Effector memory CD4-positive, alpha-beta T cell (primary cell): ENCODE measurements around the gene CSTB.

Source experiments
- DNase-seq, 3 donors: peaks; one replicate each; pipeline ENCODE4 v3.0.0-alpha.2; 2020
- H3K27ac ChIP-seq: 2 replicates; pipeline ENCODE4 v1.7.0; 2013; ENCODE audit warnings: mild to moderate bottlenecking, low read length, moderate library complexity; ENCODE audit not compliant: insufficient read depth, poor library complexity, severe bottlenecking
- H3K27me3 ChIP-seq: replicated peaks from 2 replicates; pipeline ENCODE4 v1.7.0; 2013; ENCODE audit warnings: mild to moderate bottlenecking, low read length; ENCODE audit not compliant: insufficient read depth, control insufficient read depth, poor library complexity, severe bottlenecking
- H3K36me3 ChIP-seq: 2 replicates; pipeline ENCODE4 v1.7.0; 2013; ENCODE audit warnings: mild to moderate bottlenecking, low read length, moderate library complexity; ENCODE audit not compliant: control insufficient read depth, insufficient read depth
- H3K4me1 ChIP-seq: 2 replicates; pipeline ENCODE4 v1.7.0; 2013; ENCODE audit warnings: low read length, mild to moderate bottlenecking; ENCODE audit not compliant: control insufficient read depth, insufficient read depth, poor library complexity, severe bottlenecking
- H3K4me3 ChIP-seq: 2 replicates; pipeline ENCODE4 v1.7.0; 2013; ENCODE audit warnings: low read length, low read depth, mild to moderate bottlenecking; ENCODE audit not compliant: insufficient read depth, poor library complexity, severe bottlenecking
- H3K9me3 ChIP-seq: 2 replicates; pipeline ENCODE4 v1.7.0; 2013; ENCODE audit warnings: mild to moderate bottlenecking, low read length, moderate library complexity; ENCODE audit not compliant: control insufficient read depth

CSTB gene

DNA sequence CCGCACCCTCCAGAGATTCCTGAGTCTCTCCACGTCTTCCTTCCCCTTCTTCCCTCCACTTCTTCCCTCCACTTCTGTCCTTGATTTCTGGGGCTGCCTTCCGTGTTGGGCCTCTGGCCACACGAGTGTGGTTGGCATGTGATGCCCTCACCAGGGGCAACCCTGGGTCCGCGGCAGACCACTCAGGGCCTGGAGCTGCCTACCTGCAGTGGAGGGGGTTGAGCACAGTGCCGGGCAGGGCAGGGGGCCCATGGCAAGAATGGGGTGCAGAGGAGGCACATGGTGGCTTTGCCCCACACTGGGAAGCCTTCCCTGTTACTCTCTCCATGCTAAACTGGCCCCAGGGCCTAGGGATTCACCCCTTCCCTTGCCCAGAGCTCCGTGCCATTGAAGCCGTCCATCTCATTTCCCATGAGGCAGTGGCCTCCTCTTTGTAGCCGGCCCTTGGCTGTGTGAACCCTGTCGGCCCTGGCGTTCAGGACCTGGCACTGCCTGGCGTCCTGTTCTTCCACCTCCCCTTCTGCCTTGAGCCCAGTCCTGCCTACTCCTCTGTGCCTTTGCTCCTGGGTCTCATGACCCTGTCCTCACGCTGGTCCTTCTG, 26.7 kb upstream of the CSTB start:
- Histone ChIP-seq H3K9me3 (no peaks in the 10 kb centered on the region), H3K36me3 (peaks cover 64% of the 10 kb centered on the region), H3K27me3 (no peaks in the 10 kb centered on the region), H3K4me1 (no peaks in the 10 kb centered on the region), H3K4me3 (no peak overlapping the region), H3K27ac (no peak overlapping the region)
- DNase-seq: no peak

DNA sequence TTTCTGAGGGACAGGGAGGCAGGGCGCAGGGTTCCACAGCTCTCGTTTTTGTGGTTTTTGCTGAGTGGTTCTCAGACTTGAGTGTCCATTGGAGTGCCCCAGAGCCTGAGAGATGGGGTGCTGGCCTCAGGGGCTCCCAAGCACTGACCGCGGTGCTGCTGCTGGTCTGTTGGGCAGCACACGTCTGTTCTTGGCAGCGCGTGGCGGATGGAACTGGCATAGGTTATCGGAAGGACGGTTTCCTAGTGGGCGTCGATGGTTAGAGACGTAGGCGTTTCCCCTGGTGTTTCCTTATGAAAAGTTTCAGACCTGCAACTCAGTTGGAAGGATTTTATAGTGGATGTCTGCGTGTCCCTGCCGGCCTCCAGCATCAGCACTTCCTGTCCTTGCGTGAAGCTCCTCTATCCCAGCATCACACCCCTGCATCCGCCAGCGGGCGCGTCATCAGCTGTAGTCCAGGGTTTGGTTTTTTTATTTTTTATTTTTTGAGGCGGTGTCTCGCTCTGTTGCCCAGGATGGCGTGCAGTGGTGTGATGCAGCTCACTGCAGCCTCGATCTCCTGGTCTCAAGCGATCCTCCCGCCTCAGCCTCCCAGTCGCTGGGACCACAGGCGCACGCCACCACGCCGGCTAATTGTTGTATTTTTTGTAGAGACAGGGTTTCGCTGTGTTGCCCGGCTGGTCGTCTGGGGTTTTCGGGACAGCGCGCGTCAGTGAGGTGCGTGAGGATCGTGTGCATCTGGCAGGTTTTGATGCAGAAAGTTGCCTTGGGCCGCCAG, 25.1 kb upstream of the CSTB start:
- no peaks in the 10 kb centered on the region for H3K9me3 ChIP-seq
- DNase-seq: no peak
- peaks cover 81% of the 10 kb centered on the region for H3K36me3 ChIP-seq
- H3K27ac ChIP-seq: no peak overlapping the region
- H3K4me1 ChIP-seq: no peaks in the 10 kb centered on the region
- no peaks in the 10 kb centered on the region for H3K27me3 ChIP-seq
- H3K4me3 ChIP-seq: no peak overlapping the region

DNA sequence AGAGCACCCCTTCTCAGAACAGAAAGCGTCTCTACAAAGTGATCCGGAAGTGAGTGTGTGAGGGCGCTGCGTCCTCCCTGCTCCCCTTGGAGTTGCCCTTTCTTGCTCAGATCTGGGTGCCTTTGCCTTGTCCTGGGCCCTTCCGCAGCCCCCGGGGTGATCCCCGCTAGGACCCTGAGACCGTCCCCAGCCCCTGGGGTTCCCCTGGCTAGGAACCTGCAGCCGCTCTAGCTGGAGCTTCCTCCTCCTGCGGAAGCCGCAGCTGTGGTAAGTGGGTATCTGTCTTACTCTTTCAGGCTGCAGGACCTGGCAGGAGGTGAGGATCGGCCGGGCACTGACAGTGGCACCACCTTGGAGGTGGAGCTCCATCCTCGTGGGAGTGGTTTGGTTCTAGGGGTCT, 24.5 kb upstream of the CSTB start:
- no peak overlapping the region for H3K27ac ChIP-seq
- H3K9me3 ChIP-seq: no peaks in the 10 kb centered on the region
- no peak for DNase-seq
- no peak overlapping the region for H3K4me3 ChIP-seq
- H3K4me1 ChIP-seq: no peaks in the 10 kb centered on the region
- H3K36me3 ChIP-seq: peaks cover 83% of the 10 kb centered on the region
- H3K27me3 ChIP-seq: no peaks in the 10 kb centered on the region

DNA sequence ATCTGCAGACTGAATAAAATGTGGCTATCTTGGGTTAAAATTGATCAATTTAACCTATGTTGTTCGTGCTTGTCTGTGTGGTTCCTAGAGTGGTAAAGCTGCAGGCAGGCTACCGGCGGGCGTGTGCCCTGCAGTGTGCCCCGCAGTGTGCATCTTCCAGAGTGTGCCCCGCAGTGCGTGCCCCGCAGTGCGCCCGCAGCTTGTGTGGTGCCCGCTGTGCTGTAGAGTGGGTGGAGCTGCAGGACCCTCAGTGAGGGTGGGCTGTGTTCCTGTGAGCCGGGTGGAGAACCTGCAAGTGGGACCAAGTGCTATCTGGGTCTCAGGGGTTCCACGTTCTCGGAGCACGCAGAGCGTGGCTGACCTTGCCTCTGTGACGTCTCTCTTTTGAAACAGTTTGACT, 24.0 kb upstream of the CSTB start:
- no peaks in the 10 kb centered on the region for H3K27me3 ChIP-seq
- no peak overlapping the region for H3K4me3 ChIP-seq
- no peak for DNase-seq
- no peak overlapping the region for H3K27ac ChIP-seq
- no peaks in the 10 kb centered on the region for H3K4me1 ChIP-seq
- peaks cover 88% of the 10 kb centered on the region for H3K36me3 ChIP-seq
- H3K9me3 ChIP-seq: no peaks in the 10 kb centered on the region

DNA sequence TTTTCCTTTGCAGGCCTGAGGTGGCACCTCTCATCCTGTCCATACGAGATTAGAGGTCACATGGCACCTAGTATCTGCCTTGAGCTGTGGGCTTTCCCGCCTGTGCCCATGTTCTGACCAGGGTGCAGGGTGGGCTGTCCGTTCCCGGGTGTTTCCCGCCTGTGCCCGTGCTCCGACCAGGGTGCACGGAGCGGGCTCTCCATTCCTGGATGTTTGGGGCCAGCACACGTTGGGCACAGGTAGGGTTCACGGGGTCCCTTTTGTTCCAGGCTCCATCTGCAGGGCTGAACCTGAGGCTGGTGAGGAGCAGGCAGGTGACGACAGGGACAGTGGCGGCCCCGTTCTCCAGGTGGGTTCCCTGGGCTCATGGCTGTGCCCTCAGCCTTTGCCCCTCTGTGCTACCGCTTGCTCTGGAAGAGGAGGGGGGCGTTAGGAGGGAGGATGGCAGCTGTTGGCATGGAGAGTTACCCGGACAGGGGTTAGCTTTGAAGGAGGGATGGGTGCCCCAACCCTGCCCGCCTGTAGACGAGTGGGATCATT, 23.3 kb upstream of the CSTB start:
- DNase-seq: no peak
- Histone ChIP-seq H3K36me3 (peaks cover 95% of the 10 kb centered on the region), H3K27me3 (no peaks in the 10 kb centered on the region), H3K4me3 (no peak overlapping the region), H3K27ac (no peak overlapping the region), H3K9me3 (no peaks in the 10 kb centered on the region), H3K4me1 (no peaks in the 10 kb centered on the region)

DNA sequence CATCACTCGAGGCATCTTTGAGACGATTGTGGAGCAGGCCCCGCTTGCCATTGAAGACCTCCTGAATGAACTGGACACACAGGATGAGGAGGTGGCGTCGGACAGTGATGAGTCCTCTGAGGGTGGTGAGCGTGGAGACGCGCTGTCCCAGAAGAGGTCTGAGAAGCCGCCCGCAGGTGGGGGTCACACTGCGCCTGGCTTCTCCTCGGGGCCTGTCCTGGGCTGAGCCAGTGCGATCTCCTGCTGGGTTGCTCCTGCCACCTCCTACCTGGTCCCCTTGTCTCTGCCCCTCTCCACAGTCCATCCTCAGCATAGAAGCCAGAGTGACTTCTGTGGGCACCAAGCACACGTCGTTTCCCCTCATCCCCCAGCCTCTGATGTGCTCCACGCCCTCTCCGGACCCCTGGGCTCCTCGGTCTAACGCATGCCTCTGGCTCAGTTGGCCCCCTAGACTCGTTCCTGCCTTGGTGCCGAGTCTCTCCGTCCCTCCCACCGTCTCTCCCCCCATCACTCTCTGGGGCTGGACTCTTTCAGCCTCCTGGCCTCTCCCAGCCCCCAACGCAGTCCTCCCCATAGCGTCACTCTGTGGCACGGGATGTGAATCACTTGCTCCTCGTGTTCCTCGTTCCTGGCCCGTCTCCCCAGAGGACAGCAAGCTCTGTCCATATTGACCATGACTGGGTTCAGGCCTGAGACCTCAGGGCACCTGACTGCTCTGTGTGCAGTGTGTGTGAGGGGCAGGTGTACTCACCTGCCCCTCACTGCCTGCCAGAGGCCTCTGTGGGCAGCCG, 22.0 kb upstream of the CSTB start:
- peaks cover 99% of the 10 kb centered on the region for H3K36me3 ChIP-seq
- no peak overlapping the region for H3K27ac ChIP-seq
- H3K9me3 ChIP-seq: no peaks in the 10 kb centered on the region
- H3K4me1 ChIP-seq: no peaks in the 10 kb centered on the region
- no peak overlapping the region for H3K4me3 ChIP-seq
- H3K27me3 ChIP-seq: no peaks in the 10 kb centered on the region
- DNase-seq: no peak

DNA sequence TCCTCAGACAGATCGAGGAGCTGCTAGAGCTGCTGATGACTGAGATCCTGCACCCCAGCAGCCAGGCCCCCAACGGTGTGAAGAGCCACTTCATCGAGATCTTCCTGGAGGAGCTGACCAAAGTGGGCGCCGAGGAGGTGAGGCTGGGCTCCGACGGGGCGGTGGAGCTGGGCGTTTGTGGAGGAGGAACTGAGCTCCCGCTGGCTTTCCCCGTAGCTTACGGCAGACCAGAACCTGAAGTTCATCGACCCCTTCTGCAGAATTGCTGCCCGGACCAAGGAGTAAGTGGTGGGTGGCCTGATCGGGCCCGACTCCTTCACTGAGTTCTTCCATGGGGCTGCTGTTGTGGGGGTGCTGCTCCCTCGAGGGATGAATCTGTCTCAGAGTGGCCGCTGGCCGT, 21.3 kb upstream of the CSTB start:
- Histone ChIP-seq H3K27me3 (no peaks in the 10 kb centered on the region), H3K27ac (no peak overlapping the region), H3K36me3 (peaks cover 99% of the 10 kb centered on the region), H3K9me3 (no peaks in the 10 kb centered on the region), H3K4me1 (no peaks in the 10 kb centered on the region), H3K4me3 (no peak overlapping the region)
- no peak for DNase-seq

DNA sequence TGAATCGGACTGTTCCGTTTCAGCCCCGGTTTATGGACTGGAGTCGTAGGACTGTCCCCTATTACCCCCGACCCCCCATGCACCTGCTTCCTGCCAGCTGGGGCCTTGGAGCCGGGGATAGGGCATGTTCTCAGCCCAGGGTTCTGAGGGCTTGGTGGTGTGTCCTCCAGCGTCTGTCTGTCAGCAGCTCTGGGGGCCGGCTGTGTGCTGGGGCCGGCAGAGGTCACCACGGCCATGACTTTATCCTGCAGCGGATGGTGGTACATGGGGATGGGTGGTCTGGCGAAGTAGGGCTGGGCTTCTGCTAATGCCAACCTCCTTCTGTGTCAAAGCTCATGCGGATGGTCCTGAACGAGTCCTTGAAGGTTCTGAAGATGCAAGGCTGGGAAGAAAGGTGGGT, 18.7 kb upstream of the CSTB start:
- Histone ChIP-seq H3K4me1 (peaks cover 9% of the 10 kb centered on the region), H3K36me3 (peaks cover 82% of the 10 kb centered on the region), H3K27ac (no peak overlapping the region), H3K27me3 (no peaks in the 10 kb centered on the region), H3K9me3 (no peaks in the 10 kb centered on the region), H3K4me3 (no peak overlapping the region)
- no peak for DNase-seq

DNA sequence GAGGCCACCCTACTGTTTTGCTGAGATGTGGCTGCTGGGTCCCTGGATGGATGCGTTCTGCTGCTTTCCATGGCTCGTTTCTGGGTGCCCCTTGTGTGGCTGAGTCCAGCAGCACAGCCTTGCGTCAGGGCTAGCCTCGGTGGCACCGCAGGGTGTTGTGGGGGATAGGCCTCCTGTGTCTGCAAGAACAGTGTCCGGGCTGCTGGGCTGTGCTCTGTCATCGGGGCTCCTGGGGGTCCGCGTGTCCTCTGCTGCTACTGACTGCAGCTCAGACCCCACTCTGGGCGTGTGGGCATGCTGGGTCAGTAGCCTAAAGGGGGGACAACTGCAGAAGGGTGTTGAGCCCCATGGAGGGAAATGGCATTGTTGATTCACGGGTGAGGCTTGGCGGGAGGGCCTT, 18.2 kb upstream of the CSTB start:
- Histone ChIP-seq H3K9me3 (no peaks in the 10 kb centered on the region), H3K27me3 (no peaks in the 10 kb centered on the region), H3K36me3 (peaks cover 77% of the 10 kb centered on the region), H3K27ac (no peak overlapping the region), H3K4me3 (no peak overlapping the region), H3K4me1 (peaks cover 9% of the 10 kb centered on the region)
- DNase-seq: no peak

DNA sequence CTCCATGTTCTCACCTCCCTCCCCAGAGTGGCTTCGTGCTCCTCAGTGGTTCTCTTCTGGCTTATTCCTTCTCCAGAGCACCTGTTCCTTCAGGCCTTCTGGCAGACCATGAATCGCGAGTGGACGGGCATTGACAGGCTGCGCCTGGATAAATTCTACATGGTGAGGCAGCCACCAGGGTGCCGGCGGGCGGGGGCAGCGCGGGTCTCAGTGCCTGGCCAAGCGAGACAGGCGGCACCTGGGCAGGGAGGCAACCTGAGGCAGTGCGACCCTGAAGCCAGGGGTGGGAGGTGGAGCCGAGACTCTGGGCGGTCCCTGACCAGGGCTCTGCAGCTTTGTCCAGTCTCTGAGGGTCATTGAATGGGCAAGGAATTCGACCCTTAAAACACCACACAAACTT, 17.1 kb upstream of the CSTB start:
- H3K27ac ChIP-seq: no peak overlapping the region
- H3K4me3 ChIP-seq: no peak overlapping the region
- H3K9me3 ChIP-seq: no peaks in the 10 kb centered on the region
- peaks cover 9% of the 10 kb centered on the region for H3K4me1 ChIP-seq
- peaks cover 66% of the 10 kb centered on the region for H3K36me3 ChIP-seq
- DNase-seq: no peak
- H3K27me3 ChIP-seq: no peaks in the 10 kb centered on the region
